CD14-positive monocyte (primary cell): ENCODE measurements around the gene ABHD3. TPM values are rescaled to one million over a fixed set of nuclear protein-coding genes. Genes with fewer than 3 reads are reported as not detected.

Source experiments
- DNase-seq, 3 donors: peaks; one replicate each; pipeline ENCODE4 v3.0.0-alpha.2; 2011 to 2022
- H2AFZ ChIP-seq: 2 replicates; pipeline ENCODE4 v1.6.0; 2012; ENCODE audit warnings: mild to moderate bottlenecking, low read depth, low read length, inconsistent platforms; ENCODE audit not compliant: insufficient read depth, poor library complexity, severe bottlenecking
- H3K27ac ChIP-seq, 2 donors: 1 replicate in 1 of 2; 2 replicates in 1 of 2; pipeline ENCODE4 v1.5.1; 2012 to 2013; ENCODE audit warnings: low read length in 2 of 2, control low read depth in 1 of 2, inconsistent platforms in 1 of 2, low read depth in 1 of 2, mild to moderate bottlenecking in 1 of 2
- H3K27me3 ChIP-seq, 2 donors: one replicate each; pipeline versions ENCODE4 v1.6.0 to v1.6.1; 2011 to 2013; ENCODE audit warnings: low read length in 2 of 2; ENCODE audit not compliant: control insufficient read depth in 2 of 2, insufficient read depth in 2 of 2
- H3K36me3 ChIP-seq, 2 donors: replicated peaks in 1 of 2; 1 replicate in 1 of 2; 2 replicates in 1 of 2; pipeline versions ENCODE4 v1.5.1 to v1.6.1; 2012 to 2013; ENCODE audit warnings: low read length in 2 of 2, control low read depth in 1 of 2, inconsistent platforms in 1 of 2, mild to moderate bottlenecking in 1 of 2; ENCODE audit not compliant: insufficient read depth in 2 of 2, control insufficient read depth in 1 of 2
- H3K4me1 ChIP-seq, 2 donors: 1 replicate in 1 of 2; 2 replicates in 1 of 2; pipeline versions ENCODE4 v1.5.1 to v1.6.1; 2012 to 2013; ENCODE audit warnings: low read length in 2 of 2, control low read depth in 1 of 2, inconsistent platforms in 1 of 2, mild to moderate bottlenecking in 1 of 2, moderate library complexity in 1 of 2; ENCODE audit not compliant: insufficient read depth in 2 of 2, control insufficient read depth in 1 of 2
- H3K4me2 ChIP-seq: replicated peaks from 2 replicates; pipeline ENCODE3; 2012; ENCODE audit warnings: low read length, moderate library complexity, mild to moderate bottlenecking; ENCODE audit not compliant: poor library complexity, severe bottlenecking; ENCODE audit errors: extremely low read depth
- H3K4me3 ChIP-seq, 3 experiments: fragments of 200-600 bp in 1 of 3; sonication (generic) in 1 of 3; replicated peaks in 1 of 3; 1 replicate in 2 of 3; 2 replicates in 1 of 3; pipeline ENCODE4 v1.5.1; 2011 to 2013; ENCODE audit warnings: low read length in 3 of 3, mild to moderate bottlenecking in 3 of 3, control low read depth in 2 of 3, low read depth in 2 of 3, inconsistent platforms in 1 of 3, moderate library complexity in 1 of 3
- H3K79me2 ChIP-seq: 2 replicates; pipeline ENCODE4 v1.6.0; 2012; ENCODE audit warnings: mild to moderate bottlenecking, control low read depth, inconsistent platforms, low read length, moderate library complexity; ENCODE audit not compliant: insufficient read depth
- H3K9ac ChIP-seq: 2 replicates; pipeline ENCODE4 v1.6.0; 2017; ENCODE audit warnings: low read length, mild to moderate bottlenecking; ENCODE audit not compliant: insufficient read depth, poor library complexity, severe bottlenecking
- H3K9me3 ChIP-seq, 2 donors: replicated peaks in 1 of 2; 1 replicate in 1 of 2; 2 replicates in 1 of 2; pipeline versions ENCODE4 v1.5.1 to v1.6.1; 2012 to 2013; ENCODE audit warnings: low read length in 2 of 2, control low read depth in 1 of 2; ENCODE audit not compliant: control insufficient read depth in 1 of 2, insufficient read depth in 1 of 2
- H4K20me1 ChIP-seq: 2 replicates; pipeline ENCODE4 v1.6.0; 2012; ENCODE audit warnings: mild to moderate bottlenecking, low read length, control low read depth, moderate library complexity; ENCODE audit not compliant: insufficient read depth
- H3K27ac Mint-ChIP-seq, 7 donors: one replicate each; pipeline ENCODE4 v1.8.0; 2020; ENCODE audit warnings: mild to moderate bottlenecking in 7 of 7, mixed read lengths in 7 of 7, moderate library complexity in 6 of 7, inconsistent platforms in 2 of 7
- H3K27me3 Mint-ChIP-seq, 3 donors: one replicate each; pipeline ENCODE4 v1.8.0; 2021 to 2022; ENCODE audit warnings: low read depth in 3 of 3, mild to moderate bottlenecking in 3 of 3, mixed read lengths in 3 of 3, moderate library complexity in 3 of 3, inconsistent platforms in 1 of 3
- H3K36me3 Mint-ChIP-seq, 2 donors: one replicate each; pipeline ENCODE4 v1.8.0; 2020; ENCODE audit warnings: mixed read lengths in 2 of 2, inconsistent platforms in 1 of 2, mild to moderate bottlenecking in 1 of 2
- H3K4me1 Mint-ChIP-seq: one replicate; pipeline ENCODE4 v1.8.0; 2020; ENCODE audit warnings: mild to moderate bottlenecking, mixed read lengths
- H3K4me3 Mint-ChIP-seq, 2 donors: one replicate each; pipeline ENCODE4 v1.8.0; 2020; ENCODE audit warnings: mild to moderate bottlenecking in 2 of 2, mixed read lengths in 2 of 2, moderate library complexity in 1 of 2
- H3K9me3 Mint-ChIP-seq, 7 donors: one replicate each; pipeline ENCODE4 v1.8.0; 2020 to 2022; ENCODE audit warnings: mixed read lengths in 7 of 7, mild to moderate bottlenecking in 6 of 7, moderate library complexity in 6 of 7, inconsistent platforms in 2 of 7
- CTCF ChIP-seq: fragments of 200-600 bp; IDR thresholded peaks from one replicate; pipeline ENCODE4 v1.8.0; 2022; ENCODE audit warnings: antibody characterized with exemption, mild to moderate bottlenecking
- WGBS: methylation state at CpG from one replicate; pipeline ENCODE4 v1.1.5; 2013; ENCODE audit warnings: missing lambda C conversion rate; ENCODE audit not compliant: insufficient coverage; 5-methylcytosine and 5-hydroxymethylcytosine counted together
- intact Hi-C, 2 donors: fragments of 100-400 bp; cut with micrococcal nuclease; formaldehyde crosslinking; loops; one replicate each; pipeline versions ENCODE4 v1.15.0 to v1.15.1; 2023
- polyA plus RNA-seq, 3 donors: library from polyadenylated mRNA; depleted of rRNA in 1 of 3; unstranded in 2 of 3; stranded (reverse) in 1 of 3; fragments of 300-500 nt in 2 of 3; fragments of >200 nt in 1 of 3; fragmentation: Illumina TruSeq in 2 of 3; gene quantifications; 1 replicate in 2 of 3; 2 replicates in 1 of 3; pipeline ENCODE4 v1.2.3, GENCODE V29; 2012 to 2021

ABHD3 gene
- polyA plus RNA-seq, 3 donors: 24.6 to 63.6 (median 42.0) TPM

- Histone ChIP-seq H3K9me3 (no peaks in the 10 kb centered on the region), H3K36me3 (peaks cover 16 to 43% of the 10 kb centered on the region in 2 donors), H3K27me3 (no peaks in the 10 kb centered on the region), H3K4me2 (no peak overlapping the region), H3K4me3 (no peak overlapping the region), H3K4me1 (no peaks in the 10 kb centered on the region), H2AFZ (no peak overlapping the region), H3K27ac (no peak overlapping the region), H3K9ac (no peak overlapping the region), H3K79me2 (no peaks in the 10 kb centered on the region), H4K20me1 (no peaks in the 10 kb centered on the region)
- H3K36me3 Mint-ChIP-seq: peaks cover 23 to 50% of the 10 kb centered on the region in 2 donors
- H3K9me3 Mint-ChIP-seq: peaks cover 0 to 2% (median 0%) of the 10 kb centered on the region in 7 donors
- no peak for TF ChIP-seq CTCF
- H3K27ac Mint-ChIP-seq: peak overlapping the region in 1 of 7 donors; percentile 51
- no peak overlapping the region for H3K4me3 Mint-ChIP-seq
- intact Hi-C loops: no loop called here
- H3K4me1 Mint-ChIP-seq: no peaks in the 10 kb centered on the region
- DNase-seq: no peak
- H3K27me3 Mint-ChIP-seq: no peaks in the 10 kb centered on the region
- WGBS: 100% methylated on average over 2 of the region's 4 CpGs
Measured at GRCh38 chr18:21634588-21635199, 69.9 kb downstream of the ABHD3 start.

- no peak overlapping the region for H3K4me3 Mint-ChIP-seq
- Histone ChIP-seq H3K9ac (no peak overlapping the region), H3K9me3 (no peaks in the 10 kb centered on the region), H4K20me1 (peaks cover 1% of the 10 kb centered on the region), H3K4me2 (no peak overlapping the region), H2AFZ (no peak overlapping the region), H3K79me2 (peaks cover 8% of the 10 kb centered on the region), H3K4me3 (no peak overlapping the region), H3K27ac (no peak overlapping the region), H3K27me3 (no peaks in the 10 kb centered on the region), H3K36me3 (peaks cover 39 to 66% of the 10 kb centered on the region in 2 donors), H3K4me1 (no peaks in the 10 kb centered on the region)
- peaks cover 0 to 2% (median 0%) of the 10 kb centered on the region in 7 donors for H3K9me3 Mint-ChIP-seq
- DNase-seq: no peak
- H3K36me3 Mint-ChIP-seq: peaks cover 39 to 71% of the 10 kb centered on the region in 2 donors
- H3K27me3 Mint-ChIP-seq: no peaks in the 10 kb centered on the region
- H3K4me1 Mint-ChIP-seq: no peaks in the 10 kb centered on the region
- intact Hi-C loops: no loop called here
- TF ChIP-seq CTCF: peak; percentile 11
- peak overlapping the region in 1 of 7 donors; percentile 21 for H3K27ac Mint-ChIP-seq
- no CpG with 5 or more reads among the region's 1 CpG for WGBS
Measured at GRCh38 chr18:21632393-21632792, 72.2 kb downstream of the ABHD3 start.
